Islet of Langerhans (tissue), 1 donor: Measurements from ENCODE around the gene MCM5.
"Not testable (repeated sequence)": the region's sequence is repeated elsewhere in the genome, so short reads cannot be mapped to it uniquely, and the experiment has no call there.

ENCODE experiments used
- FAIRE-seq: peaks from one replicate; lab custom pipeline; 2011; peaks lifted over from hg19 to GRCh38; lab: Jason Lieb, UNC

The MCM5 gene

DNA sequence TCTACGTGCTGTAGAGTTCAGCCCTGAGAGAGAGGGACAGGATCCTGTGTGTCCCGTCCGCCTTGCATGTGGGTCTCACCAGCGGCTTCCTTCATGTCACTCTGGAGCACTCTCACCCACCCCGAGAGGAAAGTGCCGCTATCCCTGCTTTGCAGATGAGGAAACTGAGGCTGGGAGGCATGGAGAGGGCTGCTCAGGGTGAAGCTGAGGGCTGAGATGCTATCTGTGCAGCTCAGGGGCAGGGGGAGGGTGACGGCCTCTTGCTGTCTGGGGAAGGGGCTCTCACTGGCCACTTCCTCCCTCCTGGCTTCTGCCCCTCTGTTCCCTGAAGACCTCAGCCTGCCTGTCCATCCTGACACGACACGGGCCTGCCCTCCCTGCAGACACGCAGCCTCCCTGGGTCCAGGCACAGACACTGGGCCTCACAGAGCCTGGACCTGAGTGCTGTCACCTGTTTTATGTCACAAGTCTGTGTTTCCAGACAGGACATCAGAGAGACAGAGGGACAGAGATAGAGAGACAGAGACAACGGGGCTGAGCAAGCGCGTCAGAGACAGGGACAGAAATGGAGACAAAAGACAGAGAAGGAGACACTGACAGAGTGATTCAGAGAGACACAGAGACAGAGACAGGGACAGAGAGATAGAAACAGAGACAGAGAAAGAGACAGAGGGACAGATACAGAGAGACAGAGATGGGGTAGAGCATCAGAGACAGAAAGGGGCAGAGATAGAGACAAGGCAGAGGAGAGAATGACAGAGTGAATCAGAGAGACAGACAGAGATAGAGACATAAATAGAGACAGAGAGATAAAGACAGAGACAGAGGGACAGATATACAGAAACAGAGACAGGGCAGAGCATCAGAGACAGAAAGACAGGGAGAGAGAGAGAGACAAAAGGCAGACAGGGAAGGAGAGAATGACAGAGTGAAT, 53.1 kb downstream of the MCM5 start:
- no peak for FAIRE-seq

DNA sequence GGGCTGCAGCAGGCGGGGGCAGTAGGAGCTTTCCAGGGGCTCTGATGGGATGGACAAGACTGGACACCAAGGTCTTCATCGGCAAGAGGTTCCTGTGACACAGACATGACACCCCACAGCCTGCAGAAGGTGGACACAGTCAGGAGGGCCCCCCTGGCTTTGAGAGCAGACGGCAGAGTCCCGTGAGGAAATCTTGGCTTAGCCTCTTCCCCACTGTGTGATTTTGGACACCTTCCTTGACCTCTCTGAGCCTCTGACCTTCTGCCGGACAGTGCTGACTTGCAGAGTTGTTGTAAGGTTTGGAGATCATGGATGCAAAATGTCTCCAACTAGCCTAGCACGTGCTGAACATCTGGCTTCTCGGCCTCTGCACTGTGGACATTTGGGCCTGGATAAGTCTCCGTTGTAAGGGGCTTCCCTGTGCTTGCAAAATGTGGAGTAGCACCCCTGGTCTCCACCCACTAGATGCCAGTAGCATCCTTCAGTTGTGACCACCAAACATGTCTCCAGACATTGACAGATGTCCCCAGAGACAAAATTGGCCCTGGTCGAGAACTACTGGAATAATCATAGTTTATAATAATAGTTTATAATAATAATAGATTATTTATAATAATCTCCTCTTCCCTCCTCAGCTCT, 54.6 kb downstream of the MCM5 start:
- no peak for FAIRE-seq

- no peak for FAIRE-seq
These were observed 55.6 kb downstream of the MCM5 start for GRCh38 chr22:35455529-35455928.

GRCh38 chr22:35456757-35457156, 56.8 kb downstream of the MCM5 start:
- no peak for FAIRE-seq

- no peak for FAIRE-seq
These were observed 58.0 kb downstream of the MCM5 start for GRCh38 chr22:35457729-35458546.

DNA sequence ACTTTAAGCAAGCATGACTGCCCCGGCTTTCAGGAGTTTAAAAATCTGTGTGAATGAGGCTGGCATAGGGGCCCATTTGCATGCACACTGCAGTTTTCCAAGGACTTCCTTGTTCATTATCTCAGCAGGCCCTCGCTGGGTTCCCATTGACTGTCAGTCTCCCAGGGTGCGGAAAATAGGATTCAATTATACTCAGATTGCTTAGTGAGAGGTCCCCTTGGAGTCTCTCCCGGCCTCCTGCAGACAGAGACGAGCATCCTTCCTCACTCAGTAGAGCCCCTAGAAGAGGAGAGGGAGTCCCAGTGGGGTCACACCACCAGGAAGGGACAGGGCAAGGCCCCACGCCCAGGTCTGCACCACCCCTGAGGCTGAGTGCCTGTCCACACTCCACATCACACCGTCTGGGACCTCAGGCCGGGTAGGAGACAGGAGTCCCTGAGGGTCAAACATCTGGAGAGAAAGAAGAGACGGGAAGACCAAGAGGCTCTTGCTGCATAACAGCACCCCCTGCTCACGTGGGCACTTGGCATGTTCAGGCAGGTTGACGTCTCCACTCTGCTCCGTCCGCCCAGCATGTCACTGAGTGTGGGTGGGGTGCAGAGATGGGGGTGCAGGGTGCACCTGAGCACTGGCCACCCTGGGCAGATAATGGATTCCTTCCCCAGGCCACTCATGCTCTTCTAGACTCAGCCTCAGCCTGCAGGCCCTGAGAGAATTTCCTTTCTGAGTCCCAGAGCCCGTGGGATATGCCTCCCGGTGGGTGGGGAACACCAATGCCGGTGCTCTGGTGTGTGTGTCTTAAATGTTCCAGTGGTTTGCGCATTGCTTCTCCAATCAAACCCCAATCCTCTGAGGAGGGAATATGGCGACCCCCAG, 58.8 kb downstream of the MCM5 start:
- FAIRE-seq: no peak

GRCh38 chr22:35459423-35459894, 59.5 kb downstream of the MCM5 start:
- FAIRE-seq: no peak

DNA sequence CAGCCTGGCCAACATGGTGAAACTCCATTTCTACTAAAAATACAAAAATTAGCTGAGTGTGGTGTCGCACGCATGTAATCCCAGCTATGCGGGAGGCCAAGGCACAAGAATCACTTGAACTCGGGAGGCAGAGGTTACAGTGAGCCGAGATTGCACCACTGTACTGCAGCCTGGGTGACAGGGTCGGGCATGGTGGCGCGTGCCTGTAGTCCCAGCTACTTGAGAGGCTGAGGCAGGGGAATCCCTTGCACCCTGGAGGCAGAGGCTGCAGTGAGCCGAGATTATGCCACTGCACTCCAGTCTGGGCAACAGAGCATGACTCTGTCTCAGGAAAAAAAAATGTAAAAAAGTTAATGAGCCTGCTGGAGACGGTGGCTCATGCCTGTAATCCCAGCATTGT, 60.0 kb downstream of the MCM5 start:
- FAIRE-seq: not testable (repeated sequence)

DNA sequence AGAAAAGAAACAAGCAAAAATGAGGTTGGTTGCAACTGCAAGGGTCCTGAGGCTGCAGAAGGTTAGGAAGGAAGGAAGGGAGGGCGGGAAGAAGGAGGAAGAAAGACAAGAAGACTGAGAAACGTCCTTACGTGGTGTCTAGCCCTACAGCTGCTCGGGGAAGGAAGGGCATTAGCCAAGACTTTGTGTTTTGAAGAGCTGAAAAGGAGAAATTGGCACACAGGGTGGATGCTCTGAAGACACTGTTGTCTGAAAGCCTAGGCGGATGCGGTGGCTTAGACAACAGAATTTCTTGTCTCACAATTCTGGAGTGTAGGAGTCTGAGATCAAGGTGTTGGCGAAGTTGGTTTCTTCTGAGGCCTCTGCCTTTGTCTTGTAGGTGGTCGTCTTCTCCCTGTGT, 60.7 kb downstream of the MCM5 start:
- FAIRE-seq: no peak

DNA sequence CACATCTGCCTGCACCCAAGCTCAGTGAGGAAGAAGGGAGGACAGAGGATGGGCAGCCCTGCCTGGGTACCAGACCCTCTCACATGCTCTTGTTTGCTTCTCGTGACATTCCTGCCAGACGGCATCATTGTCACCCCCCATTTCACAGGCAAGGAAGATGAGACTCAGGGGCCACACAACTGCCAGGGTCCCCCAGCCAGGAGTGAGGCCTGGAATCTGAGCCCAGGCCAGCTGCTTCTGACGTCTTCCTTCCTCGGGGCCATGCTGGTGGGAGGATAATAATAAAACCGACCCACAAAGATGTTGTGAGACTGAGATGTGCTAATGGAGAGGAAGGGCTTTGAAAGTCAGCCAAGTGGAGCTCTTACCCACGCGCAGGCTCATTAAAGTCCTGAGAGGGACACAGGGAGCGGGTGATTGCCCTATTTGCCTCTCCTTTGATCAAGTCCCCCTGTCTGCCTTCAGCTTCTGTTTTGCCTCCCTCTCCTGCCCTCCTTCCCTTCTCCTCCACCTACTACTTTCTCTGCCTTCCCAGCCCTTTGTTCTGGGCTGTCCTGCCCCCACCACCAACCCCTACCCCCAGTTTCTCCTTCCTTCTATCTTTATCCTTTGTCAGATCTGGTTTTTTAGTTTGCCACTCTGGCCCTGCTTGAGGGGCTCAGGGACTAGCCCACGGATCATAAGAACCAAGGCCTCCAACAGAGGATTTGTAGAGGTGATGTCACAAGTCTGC, 62.7 kb downstream of the MCM5 start:
- FAIRE-seq: no peak

GRCh38 chr22:35463231-35463933, 63.4 kb downstream of the MCM5 start:
- FAIRE-seq: no peak

DNA sequence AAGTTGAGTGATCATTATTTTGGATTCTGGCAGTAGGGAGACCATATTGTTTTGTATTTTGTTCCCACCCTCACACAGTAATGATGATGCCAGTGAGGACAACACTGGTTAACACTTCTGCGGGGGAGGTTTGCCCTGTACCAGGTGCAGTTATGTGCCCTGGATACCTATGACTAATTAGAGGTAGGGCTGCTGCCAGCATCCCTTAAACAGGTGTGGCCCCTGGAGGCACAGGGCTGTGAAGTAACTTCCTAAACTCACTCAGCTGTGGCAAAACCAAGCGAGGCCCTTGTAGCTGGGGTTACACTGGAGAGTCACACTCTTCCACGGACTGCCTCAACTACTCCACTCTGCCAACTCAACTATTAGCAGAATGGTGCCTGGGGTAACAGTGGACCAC, 64.5 kb downstream of the MCM5 start:
- no peak for FAIRE-seq

DNA sequence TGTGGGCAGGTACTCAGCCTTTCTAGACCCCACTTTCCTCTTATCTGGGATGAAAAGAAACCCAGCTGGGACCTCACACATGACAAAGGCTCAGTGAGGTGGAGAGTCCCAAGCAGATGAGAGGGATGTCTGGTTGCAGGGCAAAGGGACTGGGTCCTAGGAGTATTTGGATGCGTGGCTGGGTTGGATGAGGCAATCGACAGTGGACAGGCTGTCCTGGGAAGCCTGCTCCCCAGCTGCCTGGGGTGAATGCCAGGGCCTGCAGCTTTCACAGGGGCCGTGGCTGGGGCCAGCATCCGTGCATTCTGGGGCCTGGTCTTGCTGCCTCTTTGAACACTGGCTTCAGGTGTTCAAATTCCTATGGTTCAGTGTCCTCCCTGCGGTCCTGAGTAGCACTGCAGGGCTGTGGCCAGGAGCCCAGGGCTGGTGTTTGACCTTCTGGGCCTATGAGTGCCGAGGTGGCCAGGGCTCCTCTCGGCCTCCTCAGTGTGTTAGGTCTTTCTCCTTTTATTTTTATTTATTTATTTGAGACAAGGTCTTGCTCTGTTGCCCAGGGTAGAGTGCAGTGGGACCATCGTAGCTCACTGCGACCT, 65.3 kb downstream of the MCM5 start:
- no peak for FAIRE-seq

DNA sequence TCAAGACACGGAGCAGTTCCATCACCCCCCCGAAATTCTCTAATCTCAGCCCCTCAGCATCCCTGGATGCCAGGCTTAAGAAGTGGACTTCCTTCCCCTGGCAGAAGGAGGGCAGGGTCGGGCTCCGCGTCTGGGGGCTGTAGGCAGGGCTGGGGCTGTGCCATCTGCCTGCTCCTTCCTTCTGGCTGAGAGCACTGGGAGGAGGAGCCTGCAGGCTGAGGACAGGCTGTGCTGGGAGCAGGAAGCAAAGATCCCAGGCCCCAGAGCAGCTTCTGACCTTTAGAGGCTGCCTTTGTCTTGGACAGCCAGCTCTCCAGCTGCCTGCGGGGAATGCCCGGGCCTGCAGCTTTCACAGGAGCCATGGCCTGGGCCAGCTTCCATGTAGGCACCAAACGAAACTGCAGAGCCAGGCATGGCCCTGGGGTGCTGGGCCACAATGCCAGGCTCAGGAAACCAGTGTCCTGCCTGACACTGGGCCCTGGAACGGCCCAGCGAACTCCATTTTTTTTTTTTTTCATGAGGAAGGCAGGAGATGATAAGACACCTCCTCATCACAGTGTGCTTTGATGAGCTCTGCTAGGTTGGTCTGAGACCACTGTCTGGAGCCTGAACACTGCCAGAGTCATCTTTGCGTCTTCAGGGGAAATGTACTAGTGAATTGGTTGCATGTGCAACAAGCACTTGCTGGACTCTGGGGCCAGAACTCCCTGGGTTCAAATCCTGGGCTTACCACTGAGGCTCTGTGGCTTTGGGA, 67.9 kb downstream of the MCM5 start:
- FAIRE-seq: no peak

DNA sequence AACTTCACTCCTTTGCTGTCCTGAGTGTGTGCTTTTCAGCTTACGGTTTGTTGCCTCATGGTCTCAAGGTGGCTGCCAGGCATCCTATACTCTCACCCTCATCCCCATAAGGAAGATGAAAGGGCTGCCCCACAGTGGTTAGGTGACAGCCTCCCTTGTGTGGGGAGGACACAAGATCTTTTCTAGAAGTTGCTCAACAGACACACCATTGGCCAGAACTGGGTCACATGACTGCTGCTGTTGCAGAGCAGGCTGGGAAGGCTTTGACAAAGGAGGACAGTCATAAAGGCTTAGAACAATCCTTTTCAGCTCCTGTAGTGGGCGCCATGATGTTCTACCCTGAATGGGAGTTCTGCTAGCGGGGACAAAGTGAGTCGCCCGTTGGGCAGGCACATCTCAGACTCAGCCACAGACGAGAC, 71.0 kb downstream of the MCM5 start:
- FAIRE-seq: no peak

GRCh38 chr22:35471566-35471965, 71.6 kb downstream of the MCM5 start:
- FAIRE-seq: not testable (repeated sequence)

DNA sequence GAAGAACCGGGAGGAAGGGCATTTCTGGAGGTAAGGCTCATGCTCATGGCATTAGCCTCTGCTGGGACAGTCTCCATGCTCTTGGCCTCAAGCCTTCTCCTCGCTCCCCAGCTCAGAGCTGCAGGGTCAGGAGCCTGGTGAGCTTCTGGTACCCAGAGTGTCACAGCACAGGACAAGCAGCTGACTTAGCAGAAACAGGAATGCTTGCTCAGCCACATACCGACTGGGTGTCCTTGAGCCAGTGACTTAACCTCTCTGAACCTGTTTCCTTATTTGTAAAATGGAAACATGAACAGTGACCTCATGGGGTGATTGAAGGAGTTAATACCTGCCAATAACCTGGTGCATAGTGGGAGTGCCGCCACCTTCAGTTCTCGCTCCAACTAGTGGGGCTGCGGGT, 72.5 kb downstream of the MCM5 start:
- no peak for FAIRE-seq

- no peak for FAIRE-seq
These were observed 74.0 kb downstream of the MCM5 start for GRCh38 chr22:35473971-35474370.
